Neural cell (in vitro differentiated cells): ENCODE data around the gene PIK3R3.

Experiments
- CTCF ChIP-seq: fragments of 450-650 bp; IDR thresholded peaks from 2 replicates; pipeline ENCODE4 v1.5.1; 2014; ENCODE audit warnings: antibody characterized with exemption, mild to moderate bottlenecking, moderate library complexity; ENCODE audit not compliant: poor library complexity, severe bottlenecking
- EP300 ChIP-seq: fragments of 450-650 bp; conservative IDR thresholded peaks from 2 replicates; pipeline ENCODE4 v1.6.1; 2014; ENCODE audit warnings: antibody characterized with exemption, mild to moderate bottlenecking, moderate library complexity; ENCODE audit not compliant: poor library complexity, severe bottlenecking
- POLR2AphosphoS5 ChIP-seq: IDR thresholded peaks from 2 replicates; pipeline ENCODE4 v1.6.1; 2012
- RAD21 ChIP-seq: fragments of 450-650 bp; conservative IDR thresholded peaks from 2 replicates; pipeline ENCODE4 v1.6.1; 2014; ENCODE audit warnings: antibody characterized with exemption, mild to moderate bottlenecking, moderate library complexity
- REST ChIP-seq: IDR thresholded peaks from 2 replicates; pipeline ENCODE4 v1.6.1; 2012; ENCODE audit warnings: borderline replicate concordance

GRCh38 chr1:46102769-46103476 is 29.5 kb downstream of the PIK3R3 start:
- TF ChIP-seq CTCF (no peak), POLR2AphosphoS5 (no peak), REST (no peak), EP300 (no peak), RAD21 (no peak)
